ENCODE results near the gene STARD9.

The STARD9 gene

GRCh38 chr15:42627485-42627884 is 52.1 kb downstream of the STARD9 start:
- DNase-seq (ENCODE audit: low read depth), result no peak

GRCh38 chr15:42628761-42629160 is 53.4 kb downstream of the STARD9 start:
- DNase-seq (ENCODE audit: low read depth), result no peak

- no peak for DNase-seq (ENCODE audit: low read depth)
Observed at GRCh38 chr15:42632105-42632675, 56.8 kb downstream of the STARD9 start.

- no peak for DNase-seq (ENCODE audit: low read depth)
Observed at GRCh38 chr15:42640109-42640508, 64.7 kb downstream of the STARD9 start.

- peak; percentile 22 for DNase-seq (ENCODE audit: low read depth)
Observed at GRCh38 chr15:42650208-42651066, 75.0 kb downstream of the STARD9 start.

GRCh38 chr15:42665827-42666226 is 90.4 kb downstream of the STARD9 start:
- DNase-seq (ENCODE audit: low read depth), result no peak

- DNase-seq (ENCODE audit: low read depth), result no peak
Observed at GRCh38 chr15:42667855-42668254, 92.4 kb downstream of the STARD9 start.

- no peak for DNase-seq (ENCODE audit: low read depth)
Observed at GRCh38 chr15:42670451-42670850, 95.0 kb downstream of the STARD9 start.

GRCh38 chr15:42672444-42672843 is 97.0 kb downstream of the STARD9 start:
- no peak for DNase-seq (ENCODE audit: low read depth)

GRCh38 chr15:42674472-42674871 is 99.1 kb downstream of the STARD9 start:
- no peak for DNase-seq (ENCODE audit: low read depth)

GRCh38 chr15:42675021-42675420 is 99.6 kb downstream of the STARD9 start:
- no peak for DNase-seq (ENCODE audit: low read depth)

GRCh38 chr15:42679285-42680141 is 104.1 kb downstream of the STARD9 start:
- no peak for DNase-seq (ENCODE audit: low read depth)

GRCh38 chr15:42680142-42680482 is 104.7 kb downstream of the STARD9 start:
- DNase-seq (ENCODE audit: low read depth), result peak; percentile 24

GRCh38 chr15:42681119-42681518 is 105.7 kb downstream of the STARD9 start:
- DNase-seq (ENCODE audit: low read depth), result no peak

GRCh38 chr15:42686281-42686680 is 110.9 kb downstream of the STARD9 start:
- DNase-seq (ENCODE audit: low read depth), result no peak

GRCh38 chr15:42687740-42688139 is 112.3 kb downstream of the STARD9 start:
- no peak for DNase-seq (ENCODE audit: low read depth)

GRCh38 chr15:42688301-42688700 is 112.9 kb downstream of the STARD9 start:
- DNase-seq (ENCODE audit: low read depth), result no peak

- no peak for DNase-seq (ENCODE audit: low read depth)
Observed at GRCh38 chr15:42691308-42691707, 115.9 kb downstream of the STARD9 start.

GRCh38 chr15:42691770-42692169 is 116.4 kb downstream of the STARD9 start:
- no peak for DNase-seq (ENCODE audit: low read depth)

- no peak for DNase-seq (ENCODE audit: low read depth)
Observed at GRCh38 chr15:42692536-42692935, 117.1 kb downstream of the STARD9 start.

GRCh38 chr15:42692997-42693396 is 117.6 kb downstream of the STARD9 start:
- DNase-seq (ENCODE audit: low read depth), result no peak

- no peak for DNase-seq (ENCODE audit: low read depth)
Observed at GRCh38 chr15:42693496-42693895, 118.1 kb downstream of the STARD9 start.

- DNase-seq (ENCODE audit: low read depth), result no peak
Observed at GRCh38 chr15:42693942-42694341, 118.5 kb downstream of the STARD9 start.

Measured in activated T-cell treated with anti-CD3 and anti-CD28 coated beads for 24 hours (primary cell).